ENCODE measurements around the gene ZP1. TPM values are rescaled to one million over a fixed set of nuclear protein-coding genes. Genes with fewer than 3 reads are reported as not detected.

The ZP1 gene
- total and polyA plus RNA-seq, 10 of the 15 experiments (the other 5 are each of a cell fraction or from before 2014, with no cell fraction given) = not detected

GRCh38 chr11:60910281-60910687, 42.9 kb downstream of the ZP1 start (continued):
- no peak for TF ChIP-seq RUNX3 (IDR thresholded peaks at IDR 0.05; ENCODE audit: low read length)
- peak; percentile 100 for TF ChIP-seq SKIL (IDR thresholded peaks at IDR 0.05; ENCODE audit: low read depth, poor library complexity, severe bottlenecking)
- TF ChIP-seq SP1 (IDR thresholded peaks at IDR 0.05; ENCODE audit: low read depth, low read length) = peak; percentile 88
- TF ChIP-seq EED (IDR thresholded peaks at IDR 0.05; ENCODE audit: low read depth) = peak; percentile 97
- peak; percentile 100 for TF ChIP-seq IRF4 (IDR thresholded peaks at IDR 0.05; ENCODE audit: low read depth, low read length)
- TF ChIP-seq IKZF2 (IDR thresholded peaks at IDR 0.05) = peak; percentile 98 to 99
- peak; percentile 91 for TF ChIP-seq MTA2 (IDR thresholded peaks at IDR 0.05; ENCODE audit: low read depth)
- TF ChIP-seq, protein P1, sequence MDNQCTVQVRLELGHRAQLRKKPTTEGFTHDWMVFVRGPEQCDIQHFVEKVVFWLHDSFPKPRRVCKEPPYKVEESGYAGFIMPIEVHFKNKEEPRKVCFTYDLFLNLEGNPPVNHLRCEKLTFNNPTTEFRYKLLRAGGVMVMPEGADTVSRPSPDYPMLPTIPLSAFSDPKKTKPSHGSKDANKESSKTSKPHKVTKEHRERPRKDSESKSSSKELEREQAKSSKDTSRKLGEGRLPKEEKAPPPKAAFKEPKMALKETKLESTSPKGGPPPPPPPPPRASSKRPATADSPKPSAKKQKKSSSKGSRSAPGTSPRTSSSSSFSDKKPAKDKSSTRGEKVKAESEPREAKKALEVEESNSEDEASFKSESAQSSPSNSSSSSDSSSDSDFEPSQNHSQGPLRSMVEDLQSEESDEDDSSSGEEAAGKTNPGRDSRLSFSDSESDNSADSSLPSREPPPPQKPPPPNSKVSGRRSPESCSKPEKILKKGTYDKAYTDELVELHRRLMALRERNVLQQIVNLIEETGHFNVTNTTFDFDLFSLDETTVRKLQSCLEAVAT (IDR thresholded peaks at IDR 0.05) = peak; percentile 78; the same call in 1 of the 2 replicates
- TF ChIP-seq IKZF1 (conservative IDR thresholded peaks at IDR 0.05) = peak; percentile 97
- TF ChIP-seq PBX3 (IDR thresholded peaks at IDR 0.05; ENCODE audit: insufficient replicate concordance, low read depth, low read length) = peak; percentile 24
- TF ChIP-seq BMI1 (IDR thresholded peaks at IDR 0.05; ENCODE audit: borderline replicate concordance) = peak; percentile 66; the same call in 1 of the 2 replicates
- peak; percentile 97 for TF ChIP-seq DPF2 (IDR thresholded peaks at IDR 0.05)
- peak; percentile 82 for TF ChIP-seq ATF7 (IDR thresholded peaks at IDR 0.05; ENCODE audit: low read depth)
- TF ChIP-seq TAF1 (IDR thresholded peaks at IDR 0.05; ENCODE audit: borderline replicate concordance, low read depth, low read length) = 0 out of 2 replicates have a peak, but pooled peaks have one; percentile 18
- no peak for TF ChIP-seq CHD1 (IDR thresholded peaks at IDR 0.05; ENCODE audit: low read depth, low read length)
- 0 out of 2 replicates have a peak, but pooled peaks have one; percentile 66 for TF ChIP-seq CBFB (IDR thresholded peaks at IDR 0.05; ENCODE audit: low read depth)
- TF ChIP-seq BACH1 (IDR thresholded peaks at IDR 0.05; ENCODE audit: borderline replicate concordance) = peak; percentile 81; the same call in 1 of the 2 replicates
- TF ChIP-seq CREM (IDR thresholded peaks at IDR 0.05; ENCODE audit: low read depth) = peak; percentile 93
- no peak for TF ChIP-seq NR2C1 (IDR thresholded peaks at IDR 0.05)
- TF ChIP-seq ZNF217 (IDR thresholded peaks at IDR 0.05) = 0 out of 2 replicates have a peak, but pooled peaks have one; percentile 30
- TF ChIP-seq TARDBP (IDR thresholded peaks at IDR 0.05; ENCODE audit: borderline replicate concordance) = peak; percentile 62; the same call in 1 of the 2 replicates
- peak in 1 of 2 experiments; percentile 70; a peak in 1 of 4 replicates for TF ChIP-seq CEBPB (IDR thresholded peaks at IDR 0.05; ENCODE audit: borderline replicate concordance in 1 of 2, low read depth in 2 of 2, low read length in 2 of 2)
- TF ChIP-seq MEF2B (IDR thresholded peaks at IDR 0.05; ENCODE audit: partially characterized antibody, poor library complexity, severe bottlenecking) = peak; percentile 92
- TF ChIP-seq E2F8 (IDR thresholded peaks at IDR 0.05; ENCODE audit: low read depth, partially characterized antibody) = no peak
- TF ChIP-seq BHLHE40 (IDR thresholded peaks at IDR 0.05; ENCODE audit: borderline replicate concordance in 1 of 2, low read depth in 2 of 2, low read length in 1 of 2) = peak; percentile 62 to 78
